ENCODE measurements around the gene SLAMF7. TPM values are rescaled to one million over a fixed set of nuclear protein-coding genes. Genes with fewer than 3 reads are reported as not detected.

The SLAMF7 gene
- total and polyA plus RNA-seq, 10 of the 15 experiments (the other 5 are each of a cell fraction or from before 2014, with no cell fraction given), result 66.6 to 284 (median 108) TPM

- TF ChIP-seq CHD4 (IDR thresholded peaks at IDR 0.05) (no peak), BHLHE40 (IDR thresholded peaks at IDR 0.05; ENCODE audit: borderline replicate concordance in 1 of 2, low read depth in 2 of 2, low read length in 1 of 2) (peak; percentile 76 to 88; a peak in 3 of 4 replicates), RAD51 (IDR thresholded peaks at IDR 0.05) (0 out of 2 replicates have a peak, but pooled peaks have one; percentile 54), BRCA1 (IDR thresholded peaks at IDR 0.05; ENCODE audit: low read depth, low read length) (no peak), POU2F2 (IDR thresholded peaks at IDR 0.05; ENCODE audit: borderline replicate concordance, low read depth, low read length) (peak; percentile 8; the same call in 1 of the 3 replicates), RUNX3 (IDR thresholded peaks at IDR 0.05; ENCODE audit: low read length) (peak; percentile 64; the same call in 1 of the 2 replicates), MEF2A (IDR thresholded peaks at IDR 0.05; ENCODE audit: insufficient read depth, low read depth, low read length) (no peak), EP300 (IDR thresholded peaks at IDR 0.05; ENCODE audit: borderline replicate concordance in 1 of 2, control insufficient read depth in 1 of 2, low read depth in 2 of 2, low read length in 2 of 2) (peak; percentile 32 to 43; a peak in 1 of 4 replicates)
- TF ChIP-seq, protein P1, sequence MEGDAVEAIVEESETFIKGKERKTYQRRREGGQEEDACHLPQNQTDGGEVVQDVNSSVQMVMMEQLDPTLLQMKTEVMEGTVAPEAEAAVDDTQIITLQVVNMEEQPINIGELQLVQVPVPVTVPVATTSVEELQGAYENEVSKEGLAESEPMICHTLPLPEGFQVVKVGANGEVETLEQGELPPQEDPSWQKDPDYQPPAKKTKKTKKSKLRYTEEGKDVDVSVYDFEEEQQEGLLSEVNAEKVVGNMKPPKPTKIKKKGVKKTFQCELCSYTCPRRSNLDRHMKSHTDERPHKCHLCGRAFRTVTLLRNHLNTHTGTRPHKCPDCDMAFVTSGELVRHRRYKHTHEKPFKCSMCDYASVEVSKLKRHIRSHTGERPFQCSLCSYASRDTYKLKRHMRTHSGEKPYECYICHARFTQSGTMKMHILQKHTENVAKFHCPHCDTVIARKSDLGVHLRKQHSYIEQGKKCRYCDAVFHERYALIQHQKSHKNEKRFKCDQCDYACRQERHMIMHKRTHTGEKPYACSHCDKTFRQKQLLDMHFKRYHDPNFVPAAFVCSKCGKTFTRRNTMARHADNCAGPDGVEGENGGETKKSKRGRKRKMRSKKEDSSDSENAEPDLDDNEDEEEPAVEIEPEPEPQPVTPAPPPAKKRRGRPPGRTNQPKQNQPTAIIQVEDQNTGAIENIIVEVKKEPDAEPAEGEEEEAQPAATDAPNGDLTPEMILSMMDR (IDR thresholded peaks at IDR 0.05 in 2 of 3, conservative IDR thresholded peaks at IDR 0.05 in 1 of 3; ENCODE audit: control insufficient read depth in 2 of 3, extremely low read depth in 1 of 3, insufficient read depth in 1 of 3, low read depth in 3 of 3, low read length in 3 of 3), result no peak
Measured at GRCh38 chr1:160755911-160756848, 17.1 kb downstream of the SLAMF7 start (continued).

Measured in GM12878 (cell line).